ENCODE measurements around the gene DUSP10.

Gene DUSP10

GRCh38 chr1:221762121-221762520, 20.2 kb upstream of the DUSP10 start:
- DNase-seq (ENCODE audit: low read depth) = no peak

GRCh38 chr1:221761354-221762002, 19.6 kb upstream of the DUSP10 start:
- no peak for DNase-seq (ENCODE audit: low read depth)

- no peak for DNase-seq (ENCODE audit: low read depth)
Measured at GRCh38 chr1:221760911-221761310, 19.0 kb upstream of the DUSP10 start.

- DNase-seq (ENCODE audit: low read depth) = no peak
Measured at GRCh38 chr1:221759436-221759835, 17.5 kb upstream of the DUSP10 start.

GRCh38 chr1:221758455-221758854, 16.6 kb upstream of the DUSP10 start:
- no peak for DNase-seq (ENCODE audit: low read depth)

- DNase-seq (ENCODE audit: low read depth) = no peak
Measured at GRCh38 chr1:221756830-221757551, 15.1 kb upstream of the DUSP10 start.

GRCh38 chr1:221753828-221754188, 11.9 kb upstream of the DUSP10 start:
- no peak for DNase-seq (ENCODE audit: low read depth)

- DNase-seq (ENCODE audit: low read depth) = no peak
Measured at GRCh38 chr1:221751226-221751887, 9.5 kb upstream of the DUSP10 start.

- no peak for DNase-seq (ENCODE audit: low read depth)
Measured at GRCh38 chr1:221748981-221749380, 7.1 kb upstream of the DUSP10 start.

GRCh38 chr1:221747839-221748238, 6.0 kb upstream of the DUSP10 start:
- no peak for DNase-seq (ENCODE audit: low read depth)

GRCh38 chr1:221743416-221744208, 1.7 kb upstream of the DUSP10 start:
- DNase-seq (ENCODE audit: low read depth) = no peak

GRCh38 chr1:221742555-221743415, 896 bp upstream of the DUSP10 start:
- DNase-seq (ENCODE audit: low read depth) = peak; percentile 71

GRCh38 chr1:221740993-221741702, 741 bp downstream of the DUSP10 start:
- no peak for DNase-seq (ENCODE audit: low read depth)

GRCh38 chr1:221740369-221740992, 1.4 kb downstream of the DUSP10 start:
- DNase-seq (ENCODE audit: low read depth) = no peak

- no peak for DNase-seq (ENCODE audit: low read depth)
Measured at GRCh38 chr1:221739677-221740025, 2.2 kb downstream of the DUSP10 start.

GRCh38 chr1:221739018-221739676, 2.7 kb downstream of the DUSP10 start:
- DNase-seq (ENCODE audit: low read depth) = no peak

- no peak for DNase-seq (ENCODE audit: low read depth)
Measured at GRCh38 chr1:221736714-221737113, 5.2 kb downstream of the DUSP10 start.

- no peak for DNase-seq (ENCODE audit: low read depth)
Measured at GRCh38 chr1:221735999-221736398, 5.9 kb downstream of the DUSP10 start.

- no peak for DNase-seq (ENCODE audit: low read depth)
Measured at GRCh38 chr1:221734187-221734586, 7.7 kb downstream of the DUSP10 start.

- no peak for DNase-seq (ENCODE audit: low read depth)
Measured at GRCh38 chr1:221732052-221732451, 9.8 kb downstream of the DUSP10 start.
